IgD-negative memory B cell (primary cell): ENCODE results near the gene GET4. TPM values are rescaled to one million over a fixed set of nuclear protein-coding genes. Genes with fewer than 3 reads are reported as not detected.

Experiments
- H3K27ac Mint-ChIP-seq, 3 donors: one replicate each; pipeline ENCODE4 v1.8.0; 2020 to 2022; ENCODE audit warnings: mild to moderate bottlenecking in 3 of 3, mixed read lengths in 3 of 3, moderate library complexity in 1 of 3
- H3K27me3 Mint-ChIP-seq: one replicate; pipeline ENCODE4 v1.8.0; 2021; ENCODE audit warnings: mixed read lengths
- H3K36me3 Mint-ChIP-seq: one replicate; pipeline ENCODE4 v1.8.0; 2020; ENCODE audit warnings: mild to moderate bottlenecking, mixed read lengths
- H3K4me1 Mint-ChIP-seq, 3 donors: one replicate each; pipeline ENCODE4 v1.8.0; 2020 to 2022; ENCODE audit warnings: mixed read lengths in 3 of 3, mild to moderate bottlenecking in 1 of 3
- H3K4me3 Mint-ChIP-seq, 4 donors: one replicate each; pipeline ENCODE4 v1.8.0; 2020 to 2022; ENCODE audit warnings: mild to moderate bottlenecking in 4 of 4, mixed read lengths in 4 of 4, moderate library complexity in 3 of 4
- H3K9me3 Mint-ChIP-seq, 3 donors: one replicate each; pipeline ENCODE4 v1.8.0; 2020 to 2021; ENCODE audit warnings: mixed read lengths in 3 of 3, mild to moderate bottlenecking in 1 of 3
- polyA plus RNA-seq: library from polyadenylated mRNA; unstranded; fragments of 300-500 nt; fragmentation: Illumina TruSeq; gene quantifications from one replicate; pipeline ENCODE4 v1.2.3, GENCODE V29; 2021

GET4 gene
- polyA plus RNA-seq, 1 donor from 2014 or later = 31.2 TPM

- H3K9me3 Mint-ChIP-seq = no peaks in the 10 kb centered on the region
- H3K27me3 Mint-ChIP-seq = no peaks in the 10 kb centered on the region
- peaks cover 3% of the 10 kb centered on the region for H3K36me3 Mint-ChIP-seq
- H3K4me3 Mint-ChIP-seq = peak overlapping the region in 1 of 4 donors; percentile 57
- no peak overlapping the region for H3K27ac Mint-ChIP-seq
- peaks cover under 1 to 7% (median 2%) of the 10 kb centered on the region in 3 donors for H3K4me1 Mint-ChIP-seq
Measured at GRCh38 chr7:884191-885003, 8.0 kb downstream of the GET4 start.

GRCh38 chr7:885261-885892, 9.0 kb downstream of the GET4 start:
- Mint-ChIP-seq H3K27me3 (no peaks in the 10 kb centered on the region), H3K36me3 (peaks cover 3% of the 10 kb centered on the region), H3K9me3 (no peaks in the 10 kb centered on the region), H3K4me3 (no peak overlapping the region), H3K27ac (no peak overlapping the region), H3K4me1 (peaks cover 0 to 7% (median 1%) of the 10 kb centered on the region in 3 donors)

GRCh38 chr7:885893-886625, 9.7 kb downstream of the GET4 start:
- H3K4me1 Mint-ChIP-seq = peaks cover 0 to 5% (median 1%) of the 10 kb centered on the region in 3 donors
- no peak overlapping the region for H3K4me3 Mint-ChIP-seq
- H3K27ac Mint-ChIP-seq = no peak overlapping the region

GRCh38 chr7:886626-887487, 10.5 kb downstream of the GET4 start:
- Mint-ChIP-seq H3K27me3 (no peaks in the 10 kb centered on the region), H3K4me3 (no peak overlapping the region), H3K27ac (peak overlapping the region in 1 of 3 donors; percentile 86), H3K9me3 (no peaks in the 10 kb centered on the region), H3K4me1 (peaks cover 0 to 3% (median 1%) of the 10 kb centered on the region in 3 donors), H3K36me3 (peaks cover 3% of the 10 kb centered on the region)

More at GRCh38 chr7:885893-886625, 9.7 kb downstream of the GET4 start:
- no peaks in the 10 kb centered on the region for H3K9me3 Mint-ChIP-seq
- H3K27me3 Mint-ChIP-seq = no peaks in the 10 kb centered on the region
- H3K36me3 Mint-ChIP-seq = peaks cover 3% of the 10 kb centered on the region

- peak overlapping the region in 2 of 3 donors; percentile 53 to 86 for H3K27ac Mint-ChIP-seq
- H3K36me3 Mint-ChIP-seq = peaks cover 5% of the 10 kb centered on the region
- no peak overlapping the region for H3K4me3 Mint-ChIP-seq
- H3K4me1 Mint-ChIP-seq = peaks cover 0 to 3% (median 0%) of the 10 kb centered on the region in 3 donors
- H3K27me3 Mint-ChIP-seq = no peaks in the 10 kb centered on the region
- H3K9me3 Mint-ChIP-seq = no peaks in the 10 kb centered on the region
Measured at GRCh38 chr7:887488-887820, 11.1 kb downstream of the GET4 start.

GRCh38 chr7:888081-889024, 12.0 kb downstream of the GET4 start:
- no peaks in the 10 kb centered on the region for H3K27me3 Mint-ChIP-seq
- H3K4me3 Mint-ChIP-seq = no peak overlapping the region
- H3K4me1 Mint-ChIP-seq = peaks cover 0 to 4% (median 0%) of the 10 kb centered on the region in 3 donors
- H3K27ac Mint-ChIP-seq = peak overlapping the region in 2 of 3 donors; percentile 53 to 86
- H3K9me3 Mint-ChIP-seq = no peaks in the 10 kb centered on the region
- peaks cover 6% of the 10 kb centered on the region for H3K36me3 Mint-ChIP-seq

GRCh38 chr7:889025-889390, 12.7 kb downstream of the GET4 start:
- peaks cover 0 to 4% (median 0%) of the 10 kb centered on the region in 3 donors for H3K4me1 Mint-ChIP-seq
- no peak overlapping the region for H3K27ac Mint-ChIP-seq
- peaks cover 6% of the 10 kb centered on the region for H3K36me3 Mint-ChIP-seq
- H3K4me3 Mint-ChIP-seq = no peak overlapping the region
- no peaks in the 10 kb centered on the region for H3K9me3 Mint-ChIP-seq
- H3K27me3 Mint-ChIP-seq = no peaks in the 10 kb centered on the region

GRCh38 chr7:889391-889790, 13.0 kb downstream of the GET4 start:
- H3K27ac Mint-ChIP-seq = no peak overlapping the region
- H3K4me3 Mint-ChIP-seq = no peak overlapping the region
- peaks cover 6% of the 10 kb centered on the region for H3K36me3 Mint-ChIP-seq
- no peaks in the 10 kb centered on the region for H3K9me3 Mint-ChIP-seq
- H3K27me3 Mint-ChIP-seq = no peaks in the 10 kb centered on the region
- H3K4me1 Mint-ChIP-seq = peaks cover 0 to 4% (median 0%) of the 10 kb centered on the region in 3 donors

- Mint-ChIP-seq H3K36me3 (peaks cover 9% of the 10 kb centered on the region), H3K9me3 (no peaks in the 10 kb centered on the region), H3K4me1 (peaks cover 0 to 4% (median 0%) of the 10 kb centered on the region in 3 donors), H3K27ac (no peak overlapping the region), H3K4me3 (no peak overlapping the region), H3K27me3 (no peaks in the 10 kb centered on the region)
Measured at GRCh38 chr7:890868-891267, 14.5 kb downstream of the GET4 start.

- Mint-ChIP-seq H3K36me3 (peaks cover 13% of the 10 kb centered on the region), H3K9me3 (no peaks in the 10 kb centered on the region)
Measured at GRCh38 chr7:891291-891690, 14.9 kb downstream of the GET4 start.

GRCh38 chr7:891805-892204, 15.5 kb downstream of the GET4 start:
- no peak overlapping the region for H3K27ac Mint-ChIP-seq
- peaks cover 0 to 4% (median 0%) of the 10 kb centered on the region in 3 donors for H3K4me1 Mint-ChIP-seq
- no peak overlapping the region for H3K4me3 Mint-ChIP-seq
- H3K36me3 Mint-ChIP-seq = peaks cover 15% of the 10 kb centered on the region
- no peaks in the 10 kb centered on the region for H3K9me3 Mint-ChIP-seq
- no peaks in the 10 kb centered on the region for H3K27me3 Mint-ChIP-seq

More at GRCh38 chr7:891291-891690, 14.9 kb downstream of the GET4 start:
- H3K27me3 Mint-ChIP-seq = no peaks in the 10 kb centered on the region
- no peak overlapping the region for H3K27ac Mint-ChIP-seq
- H3K4me1 Mint-ChIP-seq = peaks cover 0 to 4% (median 0%) of the 10 kb centered on the region in 3 donors
- no peak overlapping the region for H3K4me3 Mint-ChIP-seq

- Mint-ChIP-seq H3K36me3 (peaks cover 13% of the 10 kb centered on the region), H3K27ac (no peak overlapping the region), H3K4me1 (peaks cover 0 to 4% (median 0%) of the 10 kb centered on the region in 3 donors), H3K9me3 (no peaks in the 10 kb centered on the region), H3K27me3 (no peaks in the 10 kb centered on the region), H3K4me3 (no peak overlapping the region)
Measured at GRCh38 chr7:892648-893593, 16.6 kb downstream of the GET4 start.

- peaks cover 12% of the 10 kb centered on the region for H3K36me3 Mint-ChIP-seq
- H3K27ac Mint-ChIP-seq = no peak overlapping the region
Measured at GRCh38 chr7:893686-894085, 17.3 kb downstream of the GET4 start.

More at GRCh38 chr7:893686-894085, 17.3 kb downstream of the GET4 start:
- H3K9me3 Mint-ChIP-seq = no peaks in the 10 kb centered on the region
- H3K4me1 Mint-ChIP-seq = peaks cover 0 to 4% (median 0%) of the 10 kb centered on the region in 3 donors
- no peak overlapping the region for H3K4me3 Mint-ChIP-seq
- no peaks in the 10 kb centered on the region for H3K27me3 Mint-ChIP-seq
